T-cell (primary cell): ENCODE measurements around the gene PGP. TPM values are rescaled to one million over a fixed set of nuclear protein-coding genes. Genes with fewer than 3 reads are reported as not detected.
"Not testable (repeated sequence)": the region's sequence is repeated elsewhere in the genome, so short reads cannot be mapped to it uniquely, and the experiment has no call there.

Experiments used
- ATAC-seq, 4 experiments: fragments of 200-7000 bp in 3 of 4; fragments of 150-1000 bp in 1 of 4; cut with Tn5 transposase; replicated peaks in 1 of 4; 1 replicate in 3 of 4; 2 replicates in 1 of 4; pipeline ENCODE4 v1.10.0; 2021; ENCODE audit warnings: moderate library complexity in 3 of 4, mild to moderate bottlenecking in 2 of 4, moderate number of reproducible peaks in 1 of 4
- CTCF ChIA-PET, 2 donors: fragments of 300-600 bp; sonication (Branson Sonifier 250); formaldehyde crosslinking; loops; one replicate each; lab custom pipeline; 2022; ENCODE audit warnings: antibody characterized with exemption in 2 of 2; lab: Charles Lee
- POLR2A ChIA-PET, 2 donors: fragments of 300-600 bp; sonication (Branson Sonifier 250); formaldehyde crosslinking; loops; one replicate each; lab custom pipeline; 2022; ENCODE audit warnings: antibody characterized with exemption in 2 of 2; lab: Charles Lee
- DNase-seq, 35 experiments: peaks; one replicate each; pipeline versions ENCODE4 v3.0.0 to v3.0.0-alpha.2; 2013 to 2023
- H3K27ac ChIP-seq: one replicate; pipeline ENCODE4 v1.5.1; 2013; ENCODE audit warnings: low read length
- H3K27me3 ChIP-seq, 2 experiments: replicated peaks in 1 of 2; 1 replicate in 1 of 2; 2 replicates in 1 of 2; pipeline versions ENCODE4 v1.6.1 to v1.7.0; 2013; ENCODE audit warnings: low read length in 1 of 2, mixed read lengths in 1 of 2; ENCODE audit not compliant: control insufficient read depth in 2 of 2, insufficient read depth in 2 of 2; ENCODE audit errors: extremely low read depth in 1 of 2
- H3K36me3 ChIP-seq, 2 donors: 1 replicate in 1 of 2; 2 replicates in 1 of 2; pipeline versions ENCODE4 v1.6.1 to v1.7.0; 2013; ENCODE audit warnings: low read length in 1 of 2; ENCODE audit not compliant: control insufficient read depth in 2 of 2, insufficient read depth in 1 of 2; ENCODE audit errors: extremely low read depth in 1 of 2
- H3K4me1 ChIP-seq, 2 experiments: 1 replicate in 1 of 2; 2 replicates in 1 of 2; pipeline versions ENCODE4 v1.6.1 to v1.7.0; 2013; ENCODE audit warnings: low read length in 2 of 2, mixed read lengths in 1 of 2; ENCODE audit not compliant: insufficient read depth in 2 of 2, control insufficient read depth in 1 of 2; ENCODE audit errors: extremely low read depth in 1 of 2
- H3K4me3 ChIP-seq, 2 donors: 1 replicate in 1 of 2; 2 replicates in 1 of 2; pipeline versions ENCODE4 v1.5.1 to v1.7.0; 2013; ENCODE audit warnings: mild to moderate bottlenecking in 2 of 2, low read length in 1 of 2, moderate library complexity in 1 of 2; ENCODE audit not compliant: control insufficient read depth in 1 of 2; ENCODE audit errors: extremely low read depth in 1 of 2
- H3K9me3 ChIP-seq: 2 replicates; pipeline ENCODE4 v1.7.0; 2013
- H3K27ac Mint-ChIP-seq, 2 donors: one replicate each; pipeline ENCODE4 v1.8.0; 2020 to 2021; ENCODE audit warnings: mild to moderate bottlenecking in 2 of 2, mixed read lengths in 2 of 2
- H3K27me3 Mint-ChIP-seq, 2 donors: one replicate each; pipeline ENCODE4 v1.8.0; 2021 to 2022; ENCODE audit warnings: mixed read lengths in 2 of 2
- H3K36me3 Mint-ChIP-seq: one replicate; pipeline ENCODE4 v1.8.0; 2021; ENCODE audit warnings: mixed read lengths
- H3K4me1 Mint-ChIP-seq, 3 donors: one replicate each; pipeline ENCODE4 v1.8.0; 2020 to 2022; ENCODE audit warnings: mixed read lengths in 3 of 3, mild to moderate bottlenecking in 1 of 3
- H3K4me3 Mint-ChIP-seq, 3 donors: one replicate each; pipeline ENCODE4 v1.8.0; 2020 to 2022; ENCODE audit warnings: mild to moderate bottlenecking in 3 of 3, mixed read lengths in 3 of 3, moderate library complexity in 3 of 3
- H3K9me3 Mint-ChIP-seq, 3 donors: one replicate each; pipeline ENCODE4 v1.8.0; 2020 to 2022; ENCODE audit warnings: mixed read lengths in 3 of 3
- WGBS: methylation state at CpG from one replicate; pipeline ENCODE4 v1.1.5; 2013; ENCODE audit warnings: missing lambda C conversion rate; ENCODE audit not compliant: insufficient coverage; 5-methylcytosine and 5-hydroxymethylcytosine counted together
- total RNA-seq, 35 experiments: library from RNA in 6 of 35; stranded (reverse) in 6 of 35; fragments of 120-200 nt in 1 of 35; gene quantifications; one replicate each; pipeline versions ENCODE4 v1.2.1 to v1.2.4 and lab custom pipeline; 2013 to 2026

PGP gene
- total RNA-seq, 5 donors from 2014 or later (not counting 1 experiment from before 2014, with no cell fraction given) = 12.7 to 23.1 (median 20.4) TPM

- CTCF ChIA-PET = no interaction called here
- no peak for DNase-seq
- peak overlapping the region; percentile 69 to 78 (median 73) for H3K4me3 Mint-ChIP-seq
- H3K36me3 Mint-ChIP-seq = peaks cover 6% of the 10 kb centered on the region
- POLR2A ChIA-PET = no interaction called here
- H3K4me1 ChIP-seq = peaks cover 4 to 24% of the 10 kb centered on the region in 2 experiments
- no peak for ATAC-seq
- no peaks in the 10 kb centered on the region for H3K27me3 ChIP-seq
- peaks cover 21 to 23% (median 22%) of the 10 kb centered on the region in 3 donors for H3K4me1 Mint-ChIP-seq
- peaks cover 5 to 29% of the 10 kb centered on the region in 2 donors for H3K36me3 ChIP-seq
- H3K9me3 Mint-ChIP-seq = no peaks in the 10 kb centered on the region
- WGBS = 86% methylated on average over 14 of the region's 18 CpGs
- H3K4me3 ChIP-seq = peak overlapping the region; percentile 55 to 87
- H3K27ac Mint-ChIP-seq = peak overlapping the region; percentile 76 to 86
- H3K27ac ChIP-seq = peak overlapping the region; percentile 62
- no peaks in the 10 kb centered on the region for H3K27me3 Mint-ChIP-seq
- no peaks in the 10 kb centered on the region for H3K9me3 ChIP-seq
Measured at GRCh38 chr16:2206420-2206779, 8.2 kb downstream of the PGP start.

GRCh38 chr16:2205967-2206313, 8.7 kb downstream of the PGP start:
- no peaks in the 10 kb centered on the region for H3K9me3 Mint-ChIP-seq
- ATAC-seq (peak in 1 of 4 experiments; percentile 5), DNase-seq (no peak)
- Histone ChIP-seq H3K4me1 (peaks cover 4 to 24% of the 10 kb centered on the region in 2 experiments), H3K27ac (peak overlapping the region; percentile 62), H3K36me3 (peaks cover 5 to 29% of the 10 kb centered on the region in 2 donors), H3K4me3 (peak overlapping the region; percentile 55 to 87), H3K9me3 (no peaks in the 10 kb centered on the region), H3K27me3 (no peaks in the 10 kb centered on the region)
- ChIA-PET POLR2A (interaction anchor here in 1 of 2 donors (0.5 kb wide), 1 partner anchor 875 kb away, joined by 3 read pairs; no protein-coding TSS in a partner anchor), CTCF (interaction anchor here in 1 of 2 donors (1.0 kb wide), 1 partner anchor 51 kb away, joined by 3 read pairs; no protein-coding TSS in a partner anchor)
- peaks cover 21 to 23% (median 22%) of the 10 kb centered on the region in 3 donors for H3K4me1 Mint-ChIP-seq
- H3K36me3 Mint-ChIP-seq = peaks cover 6% of the 10 kb centered on the region
- H3K4me3 Mint-ChIP-seq = peak overlapping the region; percentile 69 to 78 (median 73)
- H3K27ac Mint-ChIP-seq = peak overlapping the region; percentile 76 to 86
- H3K27me3 Mint-ChIP-seq = no peaks in the 10 kb centered on the region
- 21% methylated on average over 15 of the region's 16 CpGs for WGBS

- Mint-ChIP-seq H3K4me3 (peak within 1 kb of the TSS; percentile 76 to 80 (median 78)), H3K36me3 (peaks cover 6% of the 10 kb centered on the region), H3K9me3 (no peaks in the 10 kb centered on the region), H3K27me3 (peaks cover 0 to 1% of the 10 kb centered on the region in 2 donors), H3K27ac (peak within 1 kb of the TSS; percentile 87 to 92), H3K4me1 (peaks cover 21 to 23% (median 22%) of the 10 kb centered on the region in 3 donors)
- ChIA-PET CTCF (interaction anchor here in 1 of 2 donors (1.0 kb wide), 1 partner anchor 50 kb away, joined by 3 read pairs; no protein-coding TSS in a partner anchor), POLR2A (interaction anchor here in 1 of 2 donors (0.5 kb wide), 1 partner anchor 874 kb away, joined by 3 read pairs; no protein-coding TSS in a partner anchor)
- peak within 1 kb of the TSS; percentile 55 to 87 for H3K4me3 ChIP-seq
- DNase-seq = peak; percentile 81 to 97 (median 90)
- no peaks in the 10 kb centered on the region for H3K27me3 ChIP-seq
- H3K4me1 ChIP-seq = peaks cover 4 to 24% of the 10 kb centered on the region in 2 experiments
- peaks cover 5 to 29% of the 10 kb centered on the region in 2 donors for H3K36me3 ChIP-seq
- H3K27ac ChIP-seq = peak within 1 kb of the TSS; percentile 90
- peak; percentile 82 to 91 (median 84) for ATAC-seq
- whole genome bisulfite sequencing = under 1% methylated on average over 80 of the region's 93 CpGs
- H3K9me3 ChIP-seq = no peaks in the 10 kb centered on the region
Measured at GRCh38 chr16:2205104-2205966, 9.3 kb downstream of the PGP start, which contains the start of gene MLST8. Gene MLST8 (plus strand): TSS chr16:2205454. CDS start chr16:2206086, 632 bp downstream.

- H3K4me1 Mint-ChIP-seq = peaks cover 21 to 23% (median 22%) of the 10 kb centered on the region in 3 donors
- Histone ChIP-seq H3K27me3 (peaks cover 0 to 5% of the 10 kb centered on the region in 2 experiments), H3K4me1 (peaks cover 4 to 24% of the 10 kb centered on the region in 2 experiments), H3K36me3 (peaks cover 5 to 26% of the 10 kb centered on the region in 2 donors), H3K4me3 (peak overlapping the region; percentile 55 to 87), H3K9me3 (no peaks in the 10 kb centered on the region), H3K27ac (peak overlapping the region; percentile 90)
- ChIA-PET POLR2A (no interaction called here), CTCF (no interaction called here)
- ATAC-seq = no peak
- DNase-seq = no peak
- no peaks in the 10 kb centered on the region for H3K9me3 Mint-ChIP-seq
- peaks cover 0 to 6% of the 10 kb centered on the region in 2 donors for H3K27me3 Mint-ChIP-seq
- H3K27ac Mint-ChIP-seq = peak overlapping the region; percentile 44 to 87
- peak overlapping the region; percentile 69 to 80 (median 78) for H3K4me3 Mint-ChIP-seq
- H3K36me3 Mint-ChIP-seq = peaks cover 6% of the 10 kb centered on the region
- 89% methylated on average over 10 of the region's 13 CpGs for WGBS
Measured at GRCh38 chr16:2204416-2205103, 10.1 kb downstream of the PGP start.

- H3K9me3 ChIP-seq, CTCF ChIA-PET, ATAC-seq, DNase-seq, H3K4me3 ChIP-seq, POLR2A ChIA-PET, H3K9me3 Mint-ChIP-seq, H3K27ac ChIP-seq, H3K36me3 Mint-ChIP-seq: not testable (repeated sequence)
- Histone ChIP-seq H3K27me3 (peaks cover 3 to 16% of the 10 kb centered on the region in 2 experiments), H3K4me1 (peaks cover 4 to 24% of the 10 kb centered on the region in 2 experiments), H3K36me3 (peaks cover 0 to 13% of the 10 kb centered on the region in 2 donors)
- peaks cover 2 to 15% of the 10 kb centered on the region in 2 donors for H3K27me3 Mint-ChIP-seq
- peak overlapping the region in 1 of 2 donors; percentile 61 for H3K27ac Mint-ChIP-seq
- 100% methylated on average over 1 of the region's 8 CpGs for WGBS
- peak overlapping the region; percentile 60 to 80 (median 78) for H3K4me3 Mint-ChIP-seq
- H3K4me1 Mint-ChIP-seq = peaks cover 21 to 23% (median 22%) of the 10 kb centered on the region in 3 donors
Measured at GRCh38 chr16:2203119-2203688, 11.4 kb downstream of the PGP start.
